Peyer's patch (tissue), 4 donors: Measurements from ENCODE around the gene PIEZO1. TPM values are rescaled to one million over a fixed set of nuclear protein-coding genes. Genes with fewer than 3 reads are reported as not detected.

Experiments used
- DNase-seq, 3 donors: peaks; one replicate each; pipeline ENCODE4 v3.0.0-alpha.2; 2017 to 2019
- H3K27ac ChIP-seq, 4 donors: fragments of 200-600 bp; sonication (generic); one replicate each; pipeline ENCODE4 v1.5.1; 2016 to 2019
- H3K27me3 ChIP-seq, 2 donors: fragments of 200-600 bp; sonication (generic); one replicate each; pipeline ENCODE4 v1.5.1; 2019
- H3K36me3 ChIP-seq, 3 donors: fragments of 200-600 bp; sonication (generic); one replicate each; pipeline ENCODE4 v1.5.1; 2016 to 2019
- H3K4me1 ChIP-seq, 4 donors: fragments of 200-600 bp; sonication (generic); one replicate each; pipeline ENCODE4 v1.5.1; 2016 to 2019
- H3K4me3 ChIP-seq, 4 donors: fragments of 200-600 bp; sonication (generic); 1 replicate in 3 of 4; 2 replicates in 1 of 4; pipeline ENCODE4 v1.5.1; 2016 to 2019; ENCODE audit warnings: mild to moderate bottlenecking in 1 of 4
- H3K9me3 ChIP-seq, 4 donors: fragments of 200-600 bp; sonication (generic); one replicate each; pipeline ENCODE4 v1.5.1; 2016 to 2019; ENCODE audit warnings: mild to moderate bottlenecking in 1 of 4
- CTCF ChIP-seq, 6 experiments: fragments of 450-650 bp in 4 of 6; fragments of 200-600 bp in 2 of 6; sonication (generic) in 1 of 6; IDR thresholded peaks; one replicate each; pipeline ENCODE4 v1.5.1; 2017 to 2019; ENCODE audit warnings: antibody characterized with exemption in 6 of 6, mild to moderate bottlenecking in 3 of 6, moderate library complexity in 1 of 6
- POLR2A ChIP-seq, 2 donors: fragments of 450-650 bp; IDR thresholded peaks; one replicate each; pipeline ENCODE4 v1.5.1; 2017; ENCODE audit warnings: antibody characterized with exemption in 2 of 2, mild to moderate bottlenecking in 2 of 2, moderate library complexity in 2 of 2
- total RNA-seq, 4 donors: library from RNA; depleted of rRNA; stranded (reverse); fragments of >200 nt; gene quantifications; one replicate each; pipeline ENCODE4 v1.1.0, GENCODE V29; 2016

The PIEZO1 gene
- total RNA-seq, 4 donors from 2014 or later: 76.9 to 218 (median 183) TPM

- no peaks in the 10 kb centered on the region for H3K27me3 ChIP-seq
- TF ChIP-seq POLR2A (IDR thresholded peaks at IDR 0.05): no peak
- TF ChIP-seq CTCF (IDR thresholded peaks at IDR 0.05): no peak
- H3K4me1 ChIP-seq: no peaks in the 10 kb centered on the region
- H3K9me3 ChIP-seq: no peaks in the 10 kb centered on the region
- H3K36me3 ChIP-seq: peaks cover 0 to 76% (median 0%) of the 10 kb centered on the region in 3 donors
- H3K4me3 ChIP-seq: no peak overlapping the region
- H3K27ac ChIP-seq: no peak overlapping the region
- DNase-seq: no peak
Measured at GRCh38 chr16:88725609-88726407, 59.2 kb downstream of the PIEZO1 start.

- Histone ChIP-seq H3K9me3 (no peaks in the 10 kb centered on the region), H3K36me3 (peaks cover 0 to 82% (median 0%) of the 10 kb centered on the region in 3 donors), H3K27me3 (no peaks in the 10 kb centered on the region), H3K4me1 (no peaks in the 10 kb centered on the region), H3K4me3 (no peak overlapping the region), H3K27ac (no peak overlapping the region)
- TF ChIP-seq CTCF (IDR thresholded peaks at IDR 0.05) (no peak), POLR2A (IDR thresholded peaks at IDR 0.05) (no peak)
- DNase-seq: no peak
Measured at GRCh38 chr16:88724855-88725555, 60.0 kb downstream of the PIEZO1 start.

GRCh38 chr16:88723911-88724310, 61.1 kb downstream of the PIEZO1 start:
- no peak for DNase-seq
- Histone ChIP-seq H3K9me3 (no peaks in the 10 kb centered on the region), H3K27ac (no peak overlapping the region), H3K27me3 (no peaks in the 10 kb centered on the region), H3K4me1 (no peaks in the 10 kb centered on the region), H3K36me3 (peaks cover 0 to 93% (median 0%) of the 10 kb centered on the region in 3 donors), H3K4me3 (no peak overlapping the region)
- TF ChIP-seq CTCF (IDR thresholded peaks at IDR 0.05): no peak
- TF ChIP-seq POLR2A (IDR thresholded peaks at IDR 0.05): no peak

GRCh38 chr16:88723507-88723887, 61.5 kb downstream of the PIEZO1 start:
- Histone ChIP-seq H3K27ac (no peak overlapping the region), H3K27me3 (no peaks in the 10 kb centered on the region), H3K36me3 (peaks cover 0 to 97% (median 0%) of the 10 kb centered on the region in 3 donors), H3K4me3 (no peak overlapping the region), H3K9me3 (no peaks in the 10 kb centered on the region), H3K4me1 (no peaks in the 10 kb centered on the region)
- DNase-seq: no peak
- TF ChIP-seq CTCF (IDR thresholded peaks at IDR 0.05) (no peak), POLR2A (IDR thresholded peaks at IDR 0.05) (no peak)

GRCh38 chr16:88722784-88723506, 62.1 kb downstream of the PIEZO1 start:
- H3K27ac ChIP-seq: no peak overlapping the region
- no peak for DNase-seq
- H3K36me3 ChIP-seq: peaks cover 0 to 100% (median 0%) of the 10 kb centered on the region in 3 donors
- H3K9me3 ChIP-seq: no peaks in the 10 kb centered on the region
- H3K4me3 ChIP-seq: no peak overlapping the region
- no peaks in the 10 kb centered on the region for H3K4me1 ChIP-seq
- TF ChIP-seq CTCF (IDR thresholded peaks at IDR 0.05) (no peak), POLR2A (IDR thresholded peaks at IDR 0.05) (no peak)
- H3K27me3 ChIP-seq: no peaks in the 10 kb centered on the region
